Kidney tubule cell (primary cell): ENCODE measurements around the gene MICU2.

Experiments
- DNase-seq: peaks from one replicate; pipeline ENCODE4 v3.0.0-alpha.2; 2018; ENCODE audit warnings: low spot score

Gene MICU2, protein sequence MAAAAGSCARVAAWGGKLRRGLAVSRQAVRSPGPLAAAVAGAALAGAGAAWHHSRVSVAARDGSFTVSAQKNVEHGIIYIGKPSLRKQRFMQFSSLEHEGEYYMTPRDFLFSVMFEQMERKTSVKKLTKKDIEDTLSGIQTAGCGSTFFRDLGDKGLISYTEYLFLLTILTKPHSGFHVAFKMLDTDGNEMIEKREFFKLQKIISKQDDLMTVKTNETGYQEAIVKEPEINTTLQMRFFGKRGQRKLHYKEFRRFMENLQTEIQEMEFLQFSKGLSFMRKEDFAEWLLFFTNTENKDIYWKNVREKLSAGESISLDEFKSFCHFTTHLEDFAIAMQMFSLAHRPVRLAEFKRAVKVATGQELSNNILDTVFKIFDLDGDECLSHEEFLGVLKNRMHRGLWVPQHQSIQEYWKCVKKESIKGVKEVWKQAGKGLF

DNA sequence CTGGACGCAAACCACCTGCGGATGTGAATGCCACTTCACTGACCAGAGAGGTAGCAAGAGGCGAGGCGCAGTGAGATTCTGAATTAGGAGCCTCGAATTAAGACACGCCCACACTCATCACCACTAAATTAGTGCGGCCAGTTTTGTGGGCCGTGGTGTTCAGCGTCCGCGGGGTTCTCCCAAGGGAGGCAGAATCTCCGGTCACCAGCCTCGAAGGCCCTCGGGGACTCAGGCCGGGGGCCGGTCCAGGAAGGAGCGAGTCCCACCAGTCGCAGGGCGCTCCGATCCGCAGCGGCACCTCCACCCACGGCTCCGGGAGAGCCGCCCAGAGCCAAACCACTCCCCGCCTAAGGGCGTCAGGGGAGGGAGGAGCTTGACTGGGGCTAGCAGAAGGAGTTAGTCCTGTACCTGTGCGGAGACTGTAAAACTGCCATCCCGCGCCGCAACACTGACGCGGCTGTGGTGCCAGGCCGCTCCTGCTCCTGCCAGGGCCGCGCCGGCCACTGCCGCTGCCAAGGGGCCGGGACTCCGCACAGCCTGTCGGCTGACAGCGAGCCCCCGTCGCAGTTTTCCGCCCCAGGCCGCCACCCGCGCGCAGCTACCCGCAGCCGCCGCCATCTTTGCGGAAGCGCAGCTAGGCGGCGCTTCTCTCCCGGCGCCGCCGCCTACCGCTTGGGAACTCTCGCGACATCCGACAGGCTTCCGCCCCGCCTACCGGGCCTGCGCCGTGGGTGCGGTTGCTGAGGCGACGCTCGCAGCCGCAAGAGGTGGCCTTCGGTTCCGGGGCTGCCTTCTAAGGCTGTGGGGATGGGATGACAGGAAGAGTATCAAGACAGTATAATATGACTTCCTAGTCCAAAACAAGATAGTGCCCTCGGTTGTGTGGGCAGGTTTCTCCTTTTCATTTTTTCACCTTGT is at the start of gene MICU2:
Gene MICU2, minus strand, starts transcription at position 640 of the 918 bp plus-strand sequence. Its CDS starts 22 bp downstream, at position 618.
- peak; percentile 95 for DNase-seq

DNA sequence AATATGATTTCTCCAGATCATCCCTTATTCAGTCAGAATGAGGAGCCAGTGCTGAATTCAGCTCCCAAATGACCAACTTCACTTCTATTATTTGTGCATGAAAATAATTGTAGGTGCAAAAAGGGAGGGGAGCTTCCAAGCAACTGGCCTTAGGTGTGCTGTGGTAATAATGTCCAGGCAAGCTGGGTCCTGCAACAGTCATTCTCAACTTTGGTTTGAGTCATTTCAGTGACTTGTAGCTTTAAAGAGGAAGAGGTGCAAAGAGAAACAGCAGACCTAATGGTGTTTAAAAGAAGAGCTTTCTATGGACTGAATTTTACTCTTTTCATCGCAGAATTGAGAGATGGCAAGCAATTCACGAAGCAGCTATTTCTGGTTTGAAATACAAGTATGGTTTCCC is 37.7 kb upstream of the MICU2 start:
- DNase-seq = no peak

DNA sequence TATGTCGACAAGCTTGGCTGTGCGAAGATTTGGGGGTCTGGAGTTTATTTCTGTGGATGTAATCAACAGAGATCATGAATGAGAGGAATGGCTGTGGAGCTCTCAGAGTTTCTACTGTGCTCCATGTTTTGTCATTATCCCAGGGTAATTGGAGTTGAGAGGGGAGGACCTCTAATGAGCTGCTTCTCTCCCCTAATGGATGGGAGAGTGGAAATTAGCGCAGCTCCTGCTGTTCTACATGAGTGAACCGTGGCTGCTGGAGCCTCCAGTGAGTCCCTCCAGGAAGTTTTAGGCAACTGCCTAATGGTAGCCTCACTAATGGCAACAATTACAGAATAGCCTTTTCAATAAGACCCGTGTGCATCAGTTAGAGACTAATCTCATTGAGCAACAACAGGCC is 35.6 kb upstream of the MICU2 start:
- no peak for DNase-seq

DNA sequence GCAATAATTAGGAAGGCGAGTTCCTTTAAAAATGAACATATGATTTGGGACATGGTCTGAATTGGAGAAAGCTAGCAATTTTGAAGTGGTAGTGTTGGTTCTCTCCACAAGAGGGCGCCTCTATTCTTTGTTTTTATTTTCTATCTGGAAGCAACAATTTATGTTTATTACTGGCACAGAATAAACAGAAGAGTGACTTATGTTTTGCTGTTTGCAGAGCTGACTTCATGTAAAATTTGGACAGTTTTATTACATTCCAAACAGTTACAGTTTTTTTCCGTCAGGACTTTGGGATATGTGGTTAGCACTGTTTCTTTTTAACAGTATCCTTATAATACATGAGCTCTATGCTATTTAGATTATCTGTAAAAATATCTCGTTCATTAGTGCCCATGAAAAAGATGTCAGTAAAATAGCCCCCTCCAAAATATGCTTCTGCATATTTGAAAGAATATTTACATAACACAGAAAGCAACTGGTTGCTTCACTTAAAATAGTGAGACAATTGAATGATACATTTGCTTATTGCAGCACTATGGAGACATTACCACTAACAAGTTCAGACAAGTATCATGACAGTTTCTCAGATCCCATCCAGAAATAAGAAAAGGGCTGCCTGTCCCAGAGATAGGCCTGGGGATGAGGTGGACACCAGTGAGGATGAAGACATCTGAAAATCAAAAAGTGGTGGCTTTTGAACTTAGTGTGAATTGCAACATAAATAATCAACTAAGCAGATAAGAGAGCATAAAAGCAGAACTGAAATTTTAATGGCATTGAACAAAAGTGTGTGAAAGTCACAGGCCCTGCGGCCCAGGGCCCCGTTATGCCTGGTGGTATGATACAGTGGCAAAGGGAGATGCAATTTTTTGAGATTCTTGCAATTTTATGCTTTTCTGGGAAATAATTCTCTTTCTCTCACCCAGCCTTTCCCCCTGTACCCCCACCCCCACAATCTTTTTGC is 34.6 kb upstream of the MICU2 start:
- DNase-seq = peak; percentile 45

DNA sequence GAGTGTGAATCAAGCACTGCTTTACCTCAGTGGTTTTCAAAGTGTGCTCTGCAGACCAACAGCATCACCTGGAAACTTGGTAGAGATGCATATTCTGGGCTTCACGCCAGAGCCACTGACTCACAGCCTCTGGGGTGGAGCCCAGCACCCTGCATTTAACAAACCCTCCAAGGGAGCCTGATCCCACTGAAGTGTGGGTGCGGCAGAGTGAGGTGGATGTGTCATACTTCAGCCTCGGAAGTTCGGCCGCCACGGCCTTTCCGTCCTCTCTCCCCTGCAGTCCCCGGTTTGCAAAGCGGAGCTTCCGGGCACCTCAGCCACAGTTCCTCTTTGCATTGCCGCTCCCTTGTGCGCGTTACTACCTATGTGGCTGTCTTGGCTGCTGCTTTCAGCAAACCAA is 33.3 kb upstream of the MICU2 start:
- peak; percentile 98 for DNase-seq

DNA sequence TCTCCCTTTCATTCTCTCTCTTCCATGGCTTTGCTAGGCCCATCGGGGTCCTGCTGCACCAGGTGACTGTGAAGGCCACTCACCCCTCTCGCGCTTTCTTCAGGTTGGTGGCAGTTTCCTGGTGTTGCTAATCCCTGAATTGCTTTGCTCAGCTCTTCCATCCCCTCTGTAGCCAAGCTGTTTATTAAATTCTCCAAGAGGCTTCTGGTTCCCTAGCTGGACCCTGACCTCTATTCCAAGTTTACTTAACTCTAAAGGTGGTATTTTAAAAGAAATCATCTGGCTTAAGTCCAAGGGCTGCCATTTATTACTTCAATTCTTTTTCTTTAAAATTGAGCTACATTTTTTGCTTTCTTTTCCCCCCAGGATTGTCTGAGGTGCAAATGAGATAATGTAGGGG is 32.7 kb upstream of the MICU2 start:
- no peak for DNase-seq

DNA sequence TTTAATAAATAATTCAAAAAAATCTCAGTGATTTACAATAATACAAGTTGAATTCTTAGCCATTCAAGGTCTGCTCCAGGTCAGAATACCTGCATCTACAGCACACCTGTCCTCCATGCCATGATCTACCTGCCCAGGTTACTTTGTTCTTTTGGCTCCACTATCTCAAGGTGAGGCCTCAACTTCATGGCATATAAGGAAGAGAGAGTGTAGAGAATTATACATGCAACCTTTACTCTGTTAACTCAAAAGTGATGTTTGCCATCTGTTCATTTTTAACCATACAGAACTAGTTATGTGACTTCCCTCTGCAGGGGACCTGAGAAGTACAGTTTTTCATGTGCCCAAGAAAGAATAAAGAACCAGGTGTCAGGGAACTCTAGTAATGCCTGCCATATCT is 28.2 kb upstream of the MICU2 start:
- DNase-seq = no peak

DNA sequence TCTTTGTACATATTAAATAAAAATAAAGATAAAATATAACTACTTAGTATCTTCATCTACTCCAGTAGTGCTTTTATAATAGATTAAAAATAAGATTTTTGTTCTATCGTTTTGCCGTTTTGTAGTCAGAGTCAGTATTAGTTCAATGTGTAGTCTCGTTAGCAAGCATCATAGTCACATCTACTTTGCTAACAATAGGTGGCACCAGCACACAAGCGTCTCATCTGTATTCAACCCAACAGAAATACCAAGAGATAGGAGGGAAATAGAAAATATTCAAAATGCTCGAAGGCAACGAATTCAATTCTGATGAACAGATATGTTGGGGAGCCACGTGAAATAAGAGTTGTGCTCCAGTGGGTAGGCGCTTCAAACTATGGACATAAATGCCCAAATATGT is 21.4 kb upstream of the MICU2 start:
- peak; percentile 70 for DNase-seq

DNA sequence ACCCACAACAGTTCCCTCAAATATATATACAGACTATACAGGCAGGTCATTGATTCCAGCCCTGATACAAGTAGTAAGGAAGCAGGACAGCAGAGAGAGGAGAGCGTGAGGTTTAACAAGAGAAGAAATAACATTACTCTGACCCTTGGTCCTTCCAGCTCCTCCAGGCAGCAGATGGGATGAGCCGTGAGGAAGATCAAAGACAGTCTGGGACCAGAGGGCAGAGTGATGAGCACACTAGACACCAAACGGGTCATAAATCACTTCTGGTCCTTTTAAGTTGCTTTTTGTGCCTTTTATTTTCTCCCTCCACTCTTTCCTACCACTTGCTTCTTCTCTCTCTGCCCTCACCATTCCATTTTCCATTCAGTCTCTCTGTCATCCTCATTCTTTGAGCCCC is 16.9 kb upstream of the MICU2 start:
- no peak for DNase-seq

DNA sequence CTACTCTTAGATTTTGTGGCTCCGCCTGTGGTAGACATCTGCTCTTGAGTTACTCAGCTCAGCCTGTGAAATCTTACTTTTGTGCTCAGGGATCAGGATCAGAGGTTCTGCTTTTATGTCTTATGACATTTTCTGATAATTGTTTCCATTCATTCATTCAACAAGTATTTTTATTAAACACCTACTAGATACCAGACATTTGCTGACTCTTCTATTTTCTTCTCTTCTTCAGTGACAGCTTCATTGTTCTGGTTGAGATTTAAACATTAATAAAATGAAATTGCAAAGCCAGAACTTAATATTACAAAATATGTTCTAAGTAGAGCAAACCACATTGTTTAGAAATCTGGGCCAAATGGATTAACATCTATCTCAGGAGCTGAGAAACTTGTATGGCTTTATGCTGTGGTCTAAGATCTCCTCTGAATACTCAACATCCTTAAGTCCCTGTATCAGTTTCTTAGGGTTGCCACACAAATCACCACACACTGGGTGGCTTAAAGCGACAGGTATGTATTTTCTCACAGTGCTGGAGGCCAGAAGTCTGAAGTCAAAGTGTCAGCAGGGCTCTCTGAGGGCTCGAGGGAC is 15.8 kb upstream of the MICU2 start:
- DNase-seq = no peak

DNA sequence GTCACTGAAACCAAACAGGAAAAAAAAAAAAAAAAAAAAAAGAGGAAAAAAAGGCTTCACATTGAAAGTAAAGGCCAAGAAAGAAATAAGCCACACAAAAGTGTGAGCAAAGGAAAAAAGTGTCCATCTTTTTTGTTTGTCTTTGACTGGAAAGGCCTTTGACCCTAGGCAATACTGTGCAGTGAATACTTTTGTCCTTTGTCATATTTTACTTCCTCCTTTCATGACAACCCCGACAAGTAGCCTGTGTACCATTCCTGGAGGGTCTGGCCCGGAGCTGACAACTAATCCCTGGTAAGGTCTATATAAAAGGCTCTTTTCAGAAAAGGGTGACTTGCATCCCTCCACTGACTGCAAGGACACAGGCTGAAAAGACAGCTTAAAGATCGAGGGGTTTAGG is 12.9 kb upstream of the MICU2 start:
- peak; percentile 69 for DNase-seq

DNA sequence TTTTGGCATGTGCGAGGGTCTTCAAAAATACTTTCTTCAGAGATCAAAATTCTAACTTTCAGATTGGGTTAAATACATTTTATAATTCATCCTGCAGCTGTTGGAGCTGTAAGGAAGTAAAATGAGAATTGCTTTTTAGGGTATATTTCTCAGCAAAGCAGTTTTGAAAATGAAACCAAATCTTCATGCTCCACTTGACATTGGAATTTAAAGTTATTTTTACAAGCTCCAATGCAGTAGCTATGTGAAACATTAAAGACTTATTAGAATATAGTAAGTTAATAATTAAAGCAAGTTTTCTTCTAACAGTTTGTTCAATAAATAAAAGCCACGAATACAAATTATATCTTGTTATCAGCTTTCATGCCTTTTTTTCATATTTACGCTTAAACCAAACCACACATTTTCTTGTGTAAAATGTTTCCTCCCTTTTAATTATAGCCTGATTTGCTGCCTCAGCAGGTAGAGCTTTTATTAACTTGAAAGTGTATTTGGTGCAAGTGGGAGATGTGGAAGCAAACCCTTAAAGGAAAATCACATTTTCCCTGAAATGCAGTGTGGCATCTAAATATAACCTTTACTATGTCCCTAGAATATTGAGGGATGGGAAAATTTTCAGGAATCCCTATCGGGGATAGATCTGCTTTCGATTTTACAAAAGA is 12.4 kb upstream of the MICU2 start:
- DNase-seq = peak; percentile 58

DNA sequence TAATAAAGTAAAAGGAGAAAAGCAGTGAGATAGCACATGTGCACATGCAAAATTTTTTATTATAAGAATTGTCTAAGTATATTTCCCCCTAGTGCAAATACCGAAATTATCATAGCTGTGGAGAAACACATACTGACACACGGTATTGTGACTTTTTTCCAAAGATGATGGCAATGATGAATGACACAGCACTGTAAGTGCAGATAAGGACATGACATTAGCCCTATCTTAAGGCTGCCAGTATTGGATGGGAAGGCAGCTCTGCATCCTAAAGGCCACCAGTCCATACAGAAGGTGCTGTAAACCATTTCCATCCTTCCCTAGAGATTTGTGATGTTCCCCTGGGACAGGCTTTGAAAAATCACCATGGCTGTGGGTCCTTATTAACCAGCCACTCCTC is 11.5 kb upstream of the MICU2 start:
- DNase-seq = no peak

DNA sequence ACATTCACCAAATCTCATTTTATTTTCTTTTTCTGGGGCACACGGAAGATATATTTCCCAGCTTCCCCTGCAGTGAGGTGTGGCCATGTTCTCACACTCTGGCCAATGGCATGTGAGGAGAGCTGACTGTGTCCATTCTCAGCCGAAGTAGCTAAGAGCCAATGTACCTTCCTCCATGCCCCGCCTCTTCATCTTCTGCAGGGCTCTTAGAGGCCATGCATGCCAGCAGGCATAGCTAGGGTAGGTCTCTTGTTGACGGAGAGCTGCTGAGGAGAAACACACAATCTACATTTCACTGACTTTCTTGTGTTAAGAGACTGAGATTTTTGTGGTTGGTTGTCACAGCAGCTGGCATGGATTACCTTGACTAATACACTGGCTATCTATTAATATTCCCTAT is 9.8 kb upstream of the MICU2 start:
- peak; percentile 63 for DNase-seq

DNA sequence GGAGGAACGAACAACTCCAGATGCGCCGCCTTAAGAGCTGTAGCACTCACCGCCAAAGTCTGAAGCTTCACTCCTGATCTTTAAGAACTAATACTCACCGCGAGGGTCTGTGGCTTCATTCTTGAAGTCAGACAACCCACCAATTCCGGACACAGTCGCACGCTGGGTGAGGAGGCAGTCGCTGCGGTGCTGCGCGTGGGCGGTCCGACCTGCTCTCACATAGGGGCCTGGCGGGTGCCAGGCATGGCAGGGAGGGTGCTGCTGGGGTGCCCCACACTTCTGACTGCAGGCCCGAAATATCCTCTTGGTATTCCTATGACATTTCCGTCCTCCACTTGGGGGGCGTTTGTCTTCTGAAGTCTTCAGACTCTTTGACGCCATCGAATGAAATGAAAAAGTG is 7.4 kb upstream of the MICU2 start:
- no peak for DNase-seq

DNA sequence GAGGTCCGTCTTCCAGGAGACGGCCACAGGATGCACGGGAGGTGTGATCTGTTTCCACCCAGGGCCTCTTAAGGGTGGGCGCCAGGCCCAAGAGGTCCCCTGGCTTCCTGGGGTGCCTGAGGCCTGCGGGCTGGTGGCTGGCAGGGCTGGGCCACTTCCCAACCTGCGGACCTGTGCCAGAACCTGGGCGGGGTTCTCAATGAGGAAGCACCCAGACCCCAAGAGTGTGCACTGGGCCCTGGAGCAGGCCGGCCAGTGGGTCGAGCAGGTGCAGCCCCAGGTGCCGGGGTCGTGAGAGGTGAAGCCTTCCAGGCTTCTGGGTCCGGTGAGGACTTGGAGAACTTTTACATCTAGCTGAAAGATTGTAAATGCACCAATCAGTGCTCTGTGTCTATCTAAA is 6.7 kb upstream of the MICU2 start:
- DNase-seq = no peak

DNA sequence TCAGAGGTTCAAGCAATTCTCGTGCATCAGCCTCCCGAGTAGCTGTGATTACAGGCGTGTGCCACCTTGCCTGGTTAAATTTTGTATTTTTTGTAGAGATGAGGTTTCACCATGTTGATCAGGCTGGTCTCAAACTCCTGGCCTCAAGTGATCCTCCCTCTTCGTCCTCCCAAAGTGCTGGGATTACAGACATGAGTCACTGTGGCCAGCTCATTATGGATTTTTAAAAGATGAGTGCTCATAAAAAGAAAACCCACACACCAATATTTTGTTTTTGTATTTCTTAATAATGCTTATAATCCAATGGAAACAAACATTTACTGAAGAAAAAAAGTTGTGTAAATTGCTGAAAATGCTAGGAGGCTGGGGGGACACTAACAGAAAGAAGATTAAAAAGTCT is 5.0 kb upstream of the MICU2 start:
- DNase-seq = no peak

DNA sequence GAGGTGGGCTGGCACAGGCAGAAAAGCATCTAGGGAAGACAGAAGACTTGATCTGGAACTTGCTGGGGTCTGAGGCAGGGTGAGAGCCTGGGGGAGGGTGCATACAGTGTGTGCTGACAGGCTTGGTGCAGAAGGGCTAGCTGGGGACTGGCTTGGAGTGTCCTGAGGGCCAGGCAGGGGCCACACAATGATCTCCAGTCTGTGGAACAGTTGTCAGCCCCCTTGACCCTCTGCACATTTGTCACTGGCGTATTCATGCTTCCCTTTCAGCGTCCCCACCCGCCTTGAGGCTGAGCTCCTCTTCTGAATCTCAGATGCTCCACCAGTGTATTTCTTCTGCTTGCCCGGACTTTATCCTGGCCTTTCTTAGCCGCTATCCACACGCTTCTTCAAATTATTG is 2.8 kb upstream of the MICU2 start:
- no peak for DNase-seq

DNA sequence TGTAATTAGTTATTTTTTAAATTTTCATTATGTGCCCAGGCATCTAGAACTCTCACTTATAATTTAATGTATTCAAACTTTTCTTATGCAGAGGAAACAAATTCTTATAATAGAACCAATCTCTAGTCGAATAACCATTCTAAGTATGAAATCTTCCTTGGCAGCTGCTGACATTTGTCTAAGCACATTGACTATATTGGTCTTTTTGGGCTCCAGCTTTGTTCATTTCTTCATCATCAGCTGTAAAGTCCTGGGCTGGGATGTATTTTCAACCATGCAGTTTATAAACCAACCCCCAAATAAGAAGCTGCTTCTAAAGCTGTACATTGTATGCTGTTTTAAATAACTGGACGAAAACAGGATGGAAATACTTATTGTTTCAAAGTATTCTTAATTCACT is 2.3 kb upstream of the MICU2 start:
- no peak for DNase-seq

DNA sequence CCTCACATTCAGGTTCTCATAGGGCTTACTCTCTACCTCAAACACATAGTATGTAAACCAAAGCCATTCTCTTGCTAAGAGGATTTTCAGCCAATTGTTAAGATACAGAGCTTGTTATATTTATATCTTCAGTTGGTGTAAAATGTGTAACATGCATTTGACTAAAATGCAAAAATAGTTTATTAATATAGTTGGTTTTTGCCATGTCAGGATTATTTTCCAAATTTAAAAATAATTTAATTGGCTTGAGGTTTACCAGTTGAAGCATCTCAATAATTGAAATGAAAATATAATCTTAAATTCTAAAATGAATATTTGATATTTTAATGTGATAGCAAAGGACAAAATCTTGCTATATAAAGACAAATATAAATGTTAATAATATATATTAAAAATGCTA is 7.2 kb downstream of the MICU2 start:
- no peak for DNase-seq

DNA sequence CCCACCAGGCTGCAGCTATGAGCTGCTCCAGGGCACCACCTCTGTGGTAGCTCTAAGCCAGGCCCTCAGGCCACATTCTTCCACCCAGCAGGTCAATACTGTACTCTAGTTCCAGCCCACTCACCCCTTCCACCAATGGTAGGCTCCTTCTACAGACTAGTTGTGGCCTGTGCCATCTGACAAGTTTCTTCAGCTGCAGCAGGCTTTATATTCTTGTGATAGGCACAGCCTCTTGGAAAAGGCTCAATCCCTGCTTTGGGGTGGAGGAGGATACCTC is 8.5 kb downstream of the MICU2 start:
- no peak for DNase-seq
